SK-N-SH (cell line): ENCODE measurements around the gene RASAL3.

Experiments
- POLR2AphosphoS5 ChIP-seq: IDR thresholded peaks from 2 replicates; pipeline ENCODE4 v1.6.1; 2012; ENCODE audit warnings: low read depth, low read length
- YY1 ChIP-seq: IDR thresholded peaks from 2 replicates; pipeline ENCODE4 v1.4.0; 2012; ENCODE audit warnings: low read depth, mild to moderate bottlenecking
- TF ChIP-seq, protein P1 (sequence below): fragments of 200-600 bp; sonication (generic); IDR thresholded peaks from 2 replicates; pipeline ENCODE4 v1.6.1; 2017; ENCODE audit warnings: antibody characterized with exemption, mild to moderate bottlenecking, moderate library complexity
- TF ChIP-seq, protein P2 (sequence below): IDR thresholded peaks from 2 replicates; pipeline ENCODE4 v1.6.1; 2012; ENCODE audit warnings: mild to moderate bottlenecking, low read depth, low read length, moderate library complexity
- TF ChIP-seq, protein P3 (sequence below): IDR thresholded peaks from 2 replicates; pipeline ENCODE4 v1.4.0; 2012; ENCODE audit warnings: low read depth, borderline replicate concordance
- TF ChIP-seq, protein P4 (sequence below): IDR thresholded peaks from 2 replicates; pipeline ENCODE4 v1.4.0; 2012; ENCODE audit warnings: low read depth

DNA sequence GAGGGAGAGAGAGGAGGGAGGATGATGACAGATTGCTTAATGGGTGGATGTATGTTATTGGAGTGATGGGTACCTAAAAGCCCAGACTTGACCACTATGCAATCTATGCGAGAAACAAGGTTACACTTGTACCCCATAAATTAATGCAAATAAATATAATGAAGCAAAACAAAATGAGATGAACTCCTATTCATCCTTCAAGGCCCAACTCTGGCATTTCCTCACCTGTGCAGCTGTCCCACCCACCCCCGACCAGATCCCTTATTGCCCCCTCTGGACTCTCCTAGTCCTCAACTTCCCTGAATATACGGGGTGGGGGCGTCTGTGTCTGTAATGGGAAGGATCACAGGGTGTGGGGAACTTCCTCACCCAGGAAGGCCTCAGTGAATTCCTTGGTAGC, 10.8 kb upstream of the RASAL3 start:
- TF ChIP-seq YY1 = no peak
- TF ChIP-seq, protein P1, sequence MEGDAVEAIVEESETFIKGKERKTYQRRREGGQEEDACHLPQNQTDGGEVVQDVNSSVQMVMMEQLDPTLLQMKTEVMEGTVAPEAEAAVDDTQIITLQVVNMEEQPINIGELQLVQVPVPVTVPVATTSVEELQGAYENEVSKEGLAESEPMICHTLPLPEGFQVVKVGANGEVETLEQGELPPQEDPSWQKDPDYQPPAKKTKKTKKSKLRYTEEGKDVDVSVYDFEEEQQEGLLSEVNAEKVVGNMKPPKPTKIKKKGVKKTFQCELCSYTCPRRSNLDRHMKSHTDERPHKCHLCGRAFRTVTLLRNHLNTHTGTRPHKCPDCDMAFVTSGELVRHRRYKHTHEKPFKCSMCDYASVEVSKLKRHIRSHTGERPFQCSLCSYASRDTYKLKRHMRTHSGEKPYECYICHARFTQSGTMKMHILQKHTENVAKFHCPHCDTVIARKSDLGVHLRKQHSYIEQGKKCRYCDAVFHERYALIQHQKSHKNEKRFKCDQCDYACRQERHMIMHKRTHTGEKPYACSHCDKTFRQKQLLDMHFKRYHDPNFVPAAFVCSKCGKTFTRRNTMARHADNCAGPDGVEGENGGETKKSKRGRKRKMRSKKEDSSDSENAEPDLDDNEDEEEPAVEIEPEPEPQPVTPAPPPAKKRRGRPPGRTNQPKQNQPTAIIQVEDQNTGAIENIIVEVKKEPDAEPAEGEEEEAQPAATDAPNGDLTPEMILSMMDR = no peak
- no peak for TF ChIP-seq POLR2AphosphoS5
- TF ChIP-seq, protein P2, sequence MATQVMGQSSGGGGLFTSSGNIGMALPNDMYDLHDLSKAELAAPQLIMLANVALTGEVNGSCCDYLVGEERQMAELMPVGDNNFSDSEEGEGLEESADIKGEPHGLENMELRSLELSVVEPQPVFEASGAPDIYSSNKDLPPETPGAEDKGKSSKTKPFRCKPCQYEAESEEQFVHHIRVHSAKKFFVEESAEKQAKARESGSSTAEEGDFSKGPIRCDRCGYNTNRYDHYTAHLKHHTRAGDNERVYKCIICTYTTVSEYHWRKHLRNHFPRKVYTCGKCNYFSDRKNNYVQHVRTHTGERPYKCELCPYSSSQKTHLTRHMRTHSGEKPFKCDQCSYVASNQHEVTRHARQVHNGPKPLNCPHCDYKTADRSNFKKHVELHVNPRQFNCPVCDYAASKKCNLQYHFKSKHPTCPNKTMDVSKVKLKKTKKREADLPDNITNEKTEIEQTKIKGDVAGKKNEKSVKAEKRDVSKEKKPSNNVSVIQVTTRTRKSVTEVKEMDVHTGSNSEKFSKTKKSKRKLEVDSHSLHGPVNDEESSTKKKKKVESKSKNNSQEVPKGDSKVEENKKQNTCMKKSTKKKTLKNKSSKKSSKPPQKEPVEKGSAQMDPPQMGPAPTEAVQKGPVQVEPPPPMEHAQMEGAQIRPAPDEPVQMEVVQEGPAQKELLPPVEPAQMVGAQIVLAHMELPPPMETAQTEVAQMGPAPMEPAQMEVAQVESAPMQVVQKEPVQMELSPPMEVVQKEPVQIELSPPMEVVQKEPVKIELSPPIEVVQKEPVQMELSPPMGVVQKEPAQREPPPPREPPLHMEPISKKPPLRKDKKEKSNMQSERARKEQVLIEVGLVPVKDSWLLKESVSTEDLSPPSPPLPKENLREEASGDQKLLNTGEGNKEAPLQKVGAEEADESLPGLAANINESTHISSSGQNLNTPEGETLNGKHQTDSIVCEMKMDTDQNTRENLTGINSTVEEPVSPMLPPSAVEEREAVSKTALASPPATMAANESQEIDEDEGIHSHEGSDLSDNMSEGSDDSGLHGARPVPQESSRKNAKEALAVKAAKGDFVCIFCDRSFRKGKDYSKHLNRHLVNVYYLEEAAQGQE = no peak
- TF ChIP-seq, protein P3, sequence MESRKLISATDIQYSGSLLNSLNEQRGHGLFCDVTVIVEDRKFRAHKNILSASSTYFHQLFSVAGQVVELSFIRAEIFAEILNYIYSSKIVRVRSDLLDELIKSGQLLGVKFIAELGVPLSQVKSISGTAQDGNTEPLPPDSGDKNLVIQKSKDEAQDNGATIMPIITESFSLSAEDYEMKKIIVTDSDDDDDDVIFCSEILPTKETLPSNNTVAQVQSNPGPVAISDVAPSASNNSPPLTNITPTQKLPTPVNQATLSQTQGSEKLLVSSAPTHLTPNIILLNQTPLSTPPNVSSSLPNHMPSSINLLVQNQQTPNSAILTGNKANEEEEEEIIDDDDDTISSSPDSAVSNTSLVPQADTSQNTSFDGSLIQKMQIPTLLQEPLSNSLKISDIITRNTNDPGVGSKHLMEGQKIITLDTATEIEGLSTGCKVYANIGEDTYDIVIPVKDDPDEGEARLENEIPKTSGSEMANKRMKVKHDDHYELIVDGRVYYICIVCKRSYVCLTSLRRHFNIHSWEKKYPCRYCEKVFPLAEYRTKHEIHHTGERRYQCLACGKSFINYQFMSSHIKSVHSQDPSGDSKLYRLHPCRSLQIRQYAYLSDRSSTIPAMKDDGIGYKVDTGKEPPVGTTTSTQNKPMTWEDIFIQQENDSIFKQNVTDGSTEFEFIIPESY = no peak
- TF ChIP-seq, protein P4, sequence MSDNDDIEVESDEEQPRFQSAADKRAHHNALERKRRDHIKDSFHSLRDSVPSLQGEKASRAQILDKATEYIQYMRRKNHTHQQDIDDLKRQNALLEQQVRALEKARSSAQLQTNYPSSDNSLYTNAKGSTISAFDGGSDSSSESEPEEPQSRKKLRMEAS = no peak
